Lung (tissue), 12 donors: Measurements from ENCODE around the gene FMNL1. TPM values are rescaled to one million over a fixed set of nuclear protein-coding genes. Genes with fewer than 3 reads are reported as not detected.
A peak's percentile ranks its signal among the peaks of the same experiment; 100 is the strongest.

Experiments used
- ATAC-seq: fragments of 200-7000 bp; cut with Tn5 transposase; one replicate; pipeline ENCODE4 v1.9.1; 2020; ENCODE audit warnings: moderate number of reproducible peaks; ENCODE audit not compliant: insufficient read depth, low FRiP score
- DNase-seq, 3 donors: peaks; one replicate each; pipeline ENCODE4 v3.0.0-alpha.2; 2013 to 2017
- H3K27ac ChIP-seq, 2 donors: one replicate each; pipeline ENCODE4 v1.5.1; 2013; ENCODE audit warnings: mild to moderate bottlenecking in 2 of 2, moderate library complexity in 2 of 2, control low read depth in 1 of 2, inconsistent platforms in 1 of 2, low read depth in 1 of 2, low read length in 1 of 2
- H3K27me3 ChIP-seq, 3 donors: one replicate each; pipeline ENCODE4 v1.5.1; 2013; ENCODE audit warnings: low read length in 2 of 3; ENCODE audit not compliant: control insufficient read depth in 3 of 3, insufficient read depth in 3 of 3
- H3K36me3 ChIP-seq, 4 donors: one replicate each; pipeline ENCODE4 v1.5.1; 2013; ENCODE audit warnings: low read length in 4 of 4, mild to moderate bottlenecking in 1 of 4, moderate library complexity in 1 of 4; ENCODE audit not compliant: control insufficient read depth in 4 of 4, insufficient read depth in 4 of 4
- H3K4me1 ChIP-seq, 5 donors: one replicate each; pipeline ENCODE4 v1.5.1; 2013; ENCODE audit warnings: low read length in 5 of 5, mild to moderate bottlenecking in 2 of 5, moderate library complexity in 1 of 5; ENCODE audit not compliant: control insufficient read depth in 5 of 5, insufficient read depth in 5 of 5
- H3K4me3 ChIP-seq: one replicate; pipeline ENCODE4 v1.5.1; 2013; ENCODE audit warnings: mild to moderate bottlenecking, control low read depth, moderate library complexity
- H3K9ac ChIP-seq, 2 donors: one replicate each; pipeline ENCODE4 v1.5.1; 2013; ENCODE audit warnings: low read length in 2 of 2, control low read depth in 1 of 2; ENCODE audit not compliant: insufficient read depth in 1 of 2
- H3K9me3 ChIP-seq, 4 donors: one replicate each; pipeline ENCODE4 v1.5.1; 2013; ENCODE audit warnings: low read length in 3 of 4, mild to moderate bottlenecking in 1 of 4, moderate library complexity in 1 of 4; ENCODE audit not compliant: control insufficient read depth in 4 of 4, insufficient read depth in 3 of 4
- CTCF ChIP-seq: IDR thresholded peaks from 2 replicates; pipeline ENCODE4 v1.5.1; 2012; ENCODE audit warnings: mild to moderate bottlenecking; ENCODE audit errors: control extremely low read depth, extremely low read depth
- WGBS, 2 donors: extraction: QIAGEN DNeasy Blood & Tissue Kit; methylation state at CpG; one replicate each; pipeline ENCODE4 v1.1.7; 2013; 5-methylcytosine and 5-hydroxymethylcytosine counted together
- polyA plus RNA-seq, 2 donors: library from polyadenylated mRNA; stranded (reverse); fragments of 200-250 nt; gene quantifications; one replicate each; pipeline ENCODE4 v1.2.1, GENCODE V29; 2013
- total RNA-seq, 2 donors: library from RNA; depleted of rRNA in 1 of 2; stranded (reverse); fragments of >200 nt in 1 of 2; gene quantifications; one replicate each; pipeline ENCODE4 v1.2.1, GENCODE V29; 2014 to 2021
- donor health status: control.
- donor health status: control.
- donor health status: Bipolar disorder and iron deficiency.
- donor health status: healthy.
- donor health status: DM: yes; HTN: yes; CAD: no.

FMNL1 gene
- total and polyA plus RNA-seq, 4 donors = 25.0 to 135 (median 56.6) TPM

GRCh38 chr17:45240905-45241327 is 19.2 kb downstream of the FMNL1 start:
- Histone ChIP-seq H3K9me3 (no peaks in the 10 kb centered on the region), H3K27me3 (peaks cover 0 to 15% (median 7%) of the 10 kb centered on the region in 3 donors), H3K4me1 (peaks cover 0 to 6% (median 0%) of the 10 kb centered on the region in 5 donors), H3K4me3 (no peak overlapping the region), H3K9ac (no peak overlapping the region), H3K27ac (no peak overlapping the region), H3K36me3 (peaks cover 0 to 48% (median 0%) of the 10 kb centered on the region in 4 donors)
- WGBS, 2 donors = 64 to 79% methylated on average over 21 of the region's 21 CpGs
- ATAC-seq (no peak), DNase-seq (peak; percentile 39 to 55 (median 54))
- no peak for TF ChIP-seq CTCF

DNA sequence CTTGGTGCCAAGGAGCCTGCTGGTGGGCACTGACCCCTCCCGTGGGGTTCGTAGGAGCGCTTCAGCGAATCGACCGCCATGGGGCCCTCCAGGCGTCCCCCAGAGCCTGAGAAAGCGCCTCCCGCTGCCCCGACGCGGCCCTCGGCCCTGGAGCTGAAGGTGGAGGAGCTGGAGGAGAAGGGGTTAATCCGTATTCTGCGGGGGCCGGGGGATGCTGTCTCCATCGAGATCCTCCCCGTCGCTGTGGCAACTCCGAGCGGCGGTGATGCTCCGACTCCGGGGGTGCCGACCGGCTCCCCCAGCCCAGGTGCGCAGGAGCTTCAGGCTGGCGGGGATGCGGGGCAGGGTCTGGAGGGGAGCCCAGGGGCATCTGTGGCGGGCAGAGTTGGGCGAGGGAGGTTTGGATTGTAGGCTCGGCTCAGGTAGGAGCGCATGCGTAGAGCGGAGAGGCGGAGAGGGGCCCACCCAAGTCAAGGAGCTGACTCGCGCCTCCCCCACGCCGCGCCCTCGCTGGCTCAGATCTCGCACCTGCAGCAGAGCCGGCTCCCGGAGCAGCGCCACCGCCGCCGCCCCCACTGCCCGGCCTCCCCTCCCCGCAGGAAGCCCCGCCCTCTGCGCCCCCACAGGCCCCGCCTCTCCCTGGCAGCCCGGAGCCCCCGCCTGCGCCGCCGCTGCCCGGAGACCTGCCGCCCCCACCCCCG is 19.8 kb downstream of the FMNL1 start:
- DNase-seq (peak in 2 of 3 donors; percentile 62 to 72), ATAC-seq (peak; percentile 38)
- H3K4me1 ChIP-seq = peaks cover 0 to 10% (median 0%) of the 10 kb centered on the region in 5 donors
- H3K27ac ChIP-seq = no peak overlapping the region
- no peak overlapping the region for H3K9ac ChIP-seq
- H3K4me3 ChIP-seq = no peak overlapping the region
- WGBS, 2 donors = 50 to 73% methylated on average over 61 to 62 of the region's 62 CpGs
- H3K27me3 ChIP-seq = peaks cover 0 to 17% (median 7%) of the 10 kb centered on the region in 3 donors
- TF ChIP-seq CTCF = no peak
- peaks cover 0 to 48% (median 0%) of the 10 kb centered on the region in 4 donors for H3K36me3 ChIP-seq
- H3K9me3 ChIP-seq = no peaks in the 10 kb centered on the region

- Histone ChIP-seq H3K4me3 (no peak overlapping the region), H3K27me3 (peaks cover 0 to 17% (median 7%) of the 10 kb centered on the region in 3 donors), H3K36me3 (peaks cover 0 to 50% (median 0%) of the 10 kb centered on the region in 4 donors), H3K9me3 (no peaks in the 10 kb centered on the region), H3K27ac (no peak overlapping the region), H3K9ac (no peak overlapping the region), H3K4me1 (peaks cover 0 to 16% (median 0%) of the 10 kb centered on the region in 5 donors)
- DNase-seq (no peak), ATAC-seq (no peak)
- TF ChIP-seq CTCF = no peak
- WGBS, 2 donors = 67 to 72% methylated on average over 18 of the region's 18 CpGs
These were observed 20.3 kb downstream of the FMNL1 start for GRCh38 chr17:45242029-45242414.
